GM18508 (cell line): ENCODE results near the gene CASP9.

ENCODE experiments used
- ATAC-seq: cut with Tn5 transposase; IDR thresholded peaks from one replicate; pipeline ENCODE4 v1.9.1; 2021; ENCODE audit warnings: moderate number of reproducible peaks; ENCODE audit not compliant: insufficient read depth, unreplicated experiment

Gene CASP9

DNA sequence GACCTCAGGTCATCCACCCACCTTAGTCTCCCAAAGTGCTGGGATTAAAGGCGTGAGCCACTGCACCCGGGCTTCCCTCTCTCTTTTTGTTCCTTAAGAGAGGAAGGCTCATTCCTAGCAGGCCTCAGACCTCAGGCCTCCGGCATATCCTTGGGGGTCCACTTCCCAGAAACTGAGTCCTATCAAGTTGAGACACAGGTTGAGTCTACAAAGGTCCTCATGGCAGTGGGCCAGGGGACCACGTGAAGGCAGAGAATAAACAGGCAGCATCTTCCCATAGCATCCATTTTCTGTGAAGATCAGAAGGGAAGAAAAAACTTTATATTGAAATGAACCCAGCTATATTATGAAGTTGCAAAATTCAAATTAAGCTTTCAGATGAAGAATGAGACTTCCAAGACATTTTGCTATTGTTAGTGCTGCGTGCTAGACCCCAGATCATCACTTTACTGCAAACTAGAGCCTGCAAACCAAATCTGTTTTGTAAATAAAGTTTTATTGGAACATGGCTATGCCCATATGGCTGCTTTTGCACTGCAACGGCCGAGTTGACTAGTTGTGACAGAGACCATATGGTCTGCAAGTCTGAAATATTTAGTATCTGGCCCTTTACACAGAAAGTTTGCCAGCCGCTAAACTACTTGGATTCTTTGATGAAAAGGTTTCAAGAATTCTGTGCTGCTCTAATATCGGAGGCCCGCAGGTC, 71.0 kb downstream of the CASP9 start:
- no peak for ATAC-seq

GRCh38 chr1:15452216-15452615, 71.8 kb downstream of the CASP9 start:
- ATAC-seq: no peak

DNA sequence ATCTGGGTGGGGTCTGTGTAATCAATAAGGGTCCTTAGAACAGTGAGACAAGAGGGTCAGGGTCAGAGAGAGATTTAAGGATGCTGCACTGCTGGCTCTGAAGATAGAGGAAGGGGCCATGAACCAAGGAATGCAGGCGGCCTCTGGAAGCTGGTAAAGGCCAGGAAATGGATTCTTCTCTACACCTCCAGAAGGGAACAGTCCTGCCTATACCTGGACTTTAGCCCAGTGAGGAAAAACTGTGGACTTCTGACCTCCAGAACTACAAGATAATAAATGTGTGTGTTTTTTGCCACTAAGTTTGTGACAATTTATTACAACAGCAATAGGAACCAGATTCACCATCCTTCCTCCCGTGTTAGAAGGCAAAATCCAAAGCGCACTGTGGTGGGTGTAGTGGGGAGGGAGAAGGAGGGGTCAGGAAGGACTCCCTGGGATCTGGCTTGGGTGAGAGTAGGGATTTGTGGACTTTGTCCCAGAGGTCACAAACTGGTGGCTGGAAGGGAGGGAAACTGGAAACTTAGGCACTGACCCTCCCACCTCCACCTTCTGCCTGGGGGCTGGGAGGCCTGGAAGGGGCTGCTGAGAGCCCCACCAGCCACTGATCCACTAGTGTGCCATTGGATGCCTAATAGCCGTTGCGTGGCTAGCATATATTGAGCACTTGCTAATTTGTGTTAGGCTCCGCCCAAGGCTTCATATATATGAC, 72.8 kb downstream of the CASP9 start:
- ATAC-seq: no peak

DNA sequence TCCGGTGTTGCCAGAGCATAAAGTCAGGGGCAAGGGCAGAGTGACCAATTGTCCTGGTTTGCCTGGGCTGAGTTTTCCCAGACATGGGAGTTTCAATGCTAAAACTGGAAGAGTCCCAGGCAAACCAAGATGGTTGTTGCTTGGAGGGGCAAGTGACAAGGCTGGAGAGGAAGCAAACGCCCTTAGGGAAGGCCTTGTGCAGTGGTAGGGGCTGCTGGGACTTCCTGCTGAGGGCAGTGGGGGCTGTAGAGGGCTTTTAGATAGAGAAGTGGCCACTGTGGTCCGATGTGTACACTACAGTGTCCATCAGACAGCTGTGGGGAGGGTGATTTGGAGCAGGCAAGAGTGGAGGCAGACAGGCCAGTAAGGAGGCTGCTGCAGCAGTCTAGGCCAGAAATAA, 74.4 kb downstream of the CASP9 start:
- ATAC-seq: no peak

GRCh38 chr1:15448877-15449462, 75.0 kb downstream of the CASP9 start:
- ATAC-seq: no peak

DNA sequence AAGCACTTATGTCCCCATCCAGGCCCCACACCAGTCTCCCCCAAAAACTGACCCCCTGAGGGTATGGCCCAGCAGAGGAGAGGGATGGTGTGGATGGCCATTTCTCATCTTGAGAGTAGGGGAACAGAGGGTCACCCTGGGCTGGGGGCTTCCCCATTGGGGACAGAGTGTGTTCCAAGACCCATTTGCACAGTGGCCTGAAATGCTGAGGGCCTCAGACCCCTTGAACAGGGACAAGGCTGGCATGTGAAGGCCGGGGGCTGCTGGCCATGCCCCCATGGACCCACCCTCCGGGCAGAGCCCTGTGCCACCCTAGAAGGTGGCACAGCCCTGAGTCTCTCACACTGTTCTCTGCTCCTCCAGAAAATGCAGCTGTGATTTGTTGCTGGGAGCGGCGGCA, 77.8 kb downstream of the CASP9 start:
- no peak for ATAC-seq

DNA sequence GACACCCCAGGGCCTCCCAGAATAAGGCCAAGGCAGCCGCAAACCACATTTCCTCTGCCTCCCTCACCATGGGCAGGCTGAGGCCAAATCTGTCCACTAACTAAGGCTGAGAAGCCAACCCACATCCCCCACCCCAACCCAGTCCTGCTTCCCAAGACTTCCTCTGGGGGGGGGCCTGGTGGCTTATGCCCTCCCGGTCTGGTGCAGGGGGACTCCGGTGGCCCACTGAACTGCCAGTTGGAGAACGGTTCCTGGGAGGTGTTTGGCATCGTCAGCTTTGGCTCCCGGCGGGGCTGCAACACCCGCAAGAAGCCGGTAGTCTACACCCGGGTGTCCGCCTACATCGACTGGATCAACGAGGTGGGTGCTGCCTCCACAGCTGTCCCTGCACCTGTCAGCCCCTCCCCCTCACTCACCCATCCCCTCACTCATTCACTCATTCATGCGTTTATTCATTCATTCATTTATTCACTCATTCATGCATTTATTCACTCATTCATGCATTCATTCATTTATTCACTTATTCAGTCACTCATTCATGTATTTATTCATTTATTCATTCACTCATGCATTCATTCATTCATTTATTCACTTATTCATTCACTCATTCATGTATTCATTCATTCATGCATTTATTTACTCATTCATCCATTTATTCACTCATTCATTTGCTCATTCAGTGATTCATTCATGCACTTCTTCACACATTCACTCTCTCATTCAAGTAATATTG, 78.5 kb downstream of the CASP9 start:
- ATAC-seq: no peak

DNA sequence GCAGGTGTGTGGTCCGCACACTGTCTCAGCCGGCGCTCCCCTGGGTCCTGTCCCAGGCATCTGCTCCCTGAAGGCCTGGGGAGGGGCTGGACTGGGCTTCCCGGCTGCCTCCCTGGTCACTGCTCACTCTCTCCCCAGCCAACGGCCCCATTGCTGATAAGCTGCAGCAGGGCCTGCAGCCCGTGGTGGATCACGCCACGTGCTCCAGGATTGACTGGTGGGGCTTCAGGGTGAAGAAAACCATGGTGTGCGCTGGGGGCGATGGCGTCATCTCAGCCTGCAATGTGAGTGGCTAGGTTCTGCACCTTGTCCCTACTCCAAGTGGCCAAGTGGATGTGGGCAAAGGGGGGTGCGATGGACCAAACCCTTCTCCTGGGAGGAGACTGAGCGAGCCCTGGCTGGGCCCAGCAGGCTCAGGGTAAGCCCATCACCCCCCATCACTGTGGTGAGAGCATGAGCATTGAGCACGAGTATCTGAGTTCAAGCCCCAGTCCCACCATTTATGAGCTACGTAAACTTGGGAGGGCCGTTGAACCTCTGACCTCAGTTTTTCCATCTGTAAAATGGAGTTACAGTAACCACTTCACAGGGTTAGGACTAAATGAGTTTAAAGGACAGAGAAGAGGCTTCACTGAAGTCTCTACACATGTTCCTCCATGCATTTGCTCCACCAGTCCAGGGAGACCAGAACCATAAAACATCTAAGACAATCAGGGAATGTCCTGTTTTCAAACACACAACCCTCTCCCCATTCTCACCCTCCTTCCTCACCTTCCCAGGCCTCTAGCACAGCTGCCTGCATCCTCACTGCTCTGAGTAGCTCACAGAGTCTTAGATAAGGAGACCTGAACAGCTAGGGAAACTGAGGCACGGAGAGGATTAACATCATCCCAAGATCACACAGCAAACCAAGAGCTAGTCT, 79.3 kb downstream of the CASP9 start:
- no peak for ATAC-seq

GRCh38 chr1:15443281-15443680, 80.7 kb downstream of the CASP9 start:
- no peak for ATAC-seq

DNA sequence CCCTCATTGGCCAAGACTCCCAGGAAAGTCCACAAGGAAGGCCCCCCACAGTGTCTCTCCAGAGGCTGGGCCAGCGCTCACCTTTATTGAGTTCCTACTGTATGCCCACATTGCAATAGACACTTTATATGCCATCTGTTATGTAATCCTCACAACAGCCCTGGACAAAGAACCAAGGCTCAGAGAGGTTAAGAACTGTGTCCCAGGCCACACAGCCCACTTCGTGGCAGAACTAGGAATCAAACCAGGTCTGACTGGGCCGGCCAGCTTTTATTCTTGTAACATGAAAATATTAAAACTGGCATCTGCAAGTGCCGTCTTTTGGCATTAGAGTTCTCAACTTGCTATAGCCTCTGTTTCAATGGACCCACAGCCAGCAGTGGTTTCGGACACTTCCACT, 81.3 kb downstream of the CASP9 start:
- ATAC-seq: no peak

DNA sequence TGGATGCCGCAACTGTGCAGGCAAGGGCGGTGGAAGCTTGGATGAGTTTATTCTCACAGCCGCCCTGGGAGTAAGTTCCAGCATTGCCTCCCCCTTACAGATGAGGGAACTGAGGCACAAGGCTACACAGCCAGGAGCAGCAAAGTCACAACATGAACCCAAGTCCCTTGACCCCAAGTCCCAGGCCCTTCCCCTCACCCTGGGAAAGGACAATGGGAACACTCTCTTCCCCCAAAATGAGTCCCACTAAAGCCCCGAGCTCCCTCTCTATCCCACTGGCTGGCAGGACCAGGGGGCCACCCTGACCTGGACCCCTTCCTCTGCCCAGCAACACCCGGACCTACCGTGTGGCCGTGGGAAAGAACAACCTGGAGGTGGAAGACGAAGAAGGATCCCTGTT, 81.9 kb downstream of the CASP9 start:
- ATAC-seq: no peak
